Suprapubic skin (tissue), 4 donors: ENCODE measurements around the gene CENPN. TPM values are rescaled to one million over a fixed set of nuclear protein-coding genes. Genes with fewer than 3 reads are reported as not detected.

Experiments
- DNase-seq, 2 donors: peaks; one replicate each; pipeline ENCODE4 v3.0.0-alpha.2; 2019; ENCODE audit warnings: low spot score in 2 of 2
- H3K27ac ChIP-seq: fragments of 200-600 bp; sonication (generic); one replicate; pipeline ENCODE4 v1.5.1; 2019
- H3K27me3 ChIP-seq: fragments of 200-600 bp; sonication (generic); one replicate; pipeline ENCODE4 v1.5.1; 2019
- H3K36me3 ChIP-seq: fragments of 200-600 bp; sonication (generic); one replicate; pipeline ENCODE4 v1.5.1; 2019
- H3K4me1 ChIP-seq: fragments of 200-600 bp; sonication (generic); one replicate; pipeline ENCODE4 v1.5.1; 2019
- H3K4me3 ChIP-seq: fragments of 200-600 bp; sonication (generic); one replicate; pipeline ENCODE4 v1.5.1; 2019; ENCODE audit warnings: mild to moderate bottlenecking
- H3K9me3 ChIP-seq: fragments of 200-600 bp; sonication (generic); one replicate; pipeline ENCODE4 v1.5.1; 2019
- EP300 ChIP-seq: sonication (generic); formaldehyde crosslinking; IDR thresholded peaks from one replicate; pipeline ENCODE4 v1.6.1; 2017; ENCODE audit warnings: antibody characterized with exemption
- POLR2A ChIP-seq, 2 donors: fragments of 450-650 bp; IDR thresholded peaks; one replicate each; pipeline ENCODE4 v1.6.1; 2017; ENCODE audit warnings: antibody characterized with exemption in 2 of 2, mild to moderate bottlenecking in 2 of 2, moderate library complexity in 2 of 2
- POLR2AphosphoS5 ChIP-seq, 3 donors: sonication (generic); formaldehyde crosslinking; IDR thresholded peaks; one replicate each; pipeline ENCODE4 v1.6.1; 2017; ENCODE audit warnings: antibody characterized with exemption in 3 of 3
- WGBS: methylation state at CpG from one replicate; pipeline ENCODE4 v1.1.5; 2018; 5-methylcytosine and 5-hydroxymethylcytosine counted together
- total RNA-seq, 4 donors: library from RNA; depleted of rRNA; stranded (reverse); fragments of >200 nt; gene quantifications; one replicate each; pipeline ENCODE4 v1.1.0, GENCODE V29; 2016
- TF ChIP-seq, protein P1 (sequence below), 2 donors: fragments of 200-600 bp in 1 of 2; fragments of 450-650 bp in 1 of 2; sonication (generic) in 1 of 2; IDR thresholded peaks; one replicate each; pipeline ENCODE4 v1.5.1; 2016 to 2019; ENCODE audit warnings: antibody characterized with exemption in 2 of 2, mild to moderate bottlenecking in 1 of 2, moderate library complexity in 1 of 2

Gene CENPN
- total RNA-seq, 4 donors from 2014 or later = 2.5 to 7.6 (median 5.5) TPM

DNA sequence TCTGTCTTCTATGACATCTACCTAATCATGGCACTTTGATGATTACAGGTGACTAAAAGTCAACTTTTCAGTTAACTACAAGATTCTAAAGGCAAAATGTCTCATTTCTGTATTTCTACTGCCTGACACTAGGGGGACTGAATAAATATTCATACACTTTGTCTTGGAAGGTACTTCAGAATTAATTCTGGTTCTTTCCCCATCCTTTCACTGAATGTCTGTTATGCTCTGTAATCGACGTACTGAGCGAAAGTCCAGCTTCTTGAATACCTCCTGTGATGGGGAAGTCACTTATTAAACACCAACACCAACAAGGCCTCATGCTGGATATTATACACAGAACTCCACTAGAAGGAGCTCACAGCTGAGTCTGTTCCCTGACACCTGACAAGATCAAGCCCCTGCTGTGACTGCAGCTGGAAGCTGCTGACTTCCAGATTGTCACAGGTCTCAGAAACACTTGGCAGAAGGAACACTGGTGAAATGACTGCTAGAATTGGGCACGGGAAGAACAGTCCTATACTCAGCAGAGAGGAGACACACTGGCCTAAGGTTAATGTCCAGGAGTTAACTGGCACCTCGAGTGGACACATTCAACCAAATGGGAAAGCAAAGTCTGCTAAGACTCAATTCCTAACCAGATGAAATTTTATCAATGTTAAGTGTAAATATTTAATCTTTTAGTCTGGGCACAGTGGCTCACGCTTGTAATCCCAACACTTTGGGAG is 32.2 kb upstream of the CENPN start:
- no peak for DNase-seq
- WGBS = 97% methylated on average over 6 of the region's 6 CpGs
- Histone ChIP-seq H3K27me3 (no peaks in the 10 kb centered on the region), H3K4me3 (no peak overlapping the region), H3K9me3 (no peaks in the 10 kb centered on the region), H3K27ac (no peak overlapping the region), H3K4me1 (no peaks in the 10 kb centered on the region), H3K36me3 (peaks cover 17% of the 10 kb centered on the region)
- TF ChIP-seq EP300 = no peak
- TF ChIP-seq POLR2A (IDR thresholded peaks at IDR 0.05) = no peak
- TF ChIP-seq, protein P1, sequence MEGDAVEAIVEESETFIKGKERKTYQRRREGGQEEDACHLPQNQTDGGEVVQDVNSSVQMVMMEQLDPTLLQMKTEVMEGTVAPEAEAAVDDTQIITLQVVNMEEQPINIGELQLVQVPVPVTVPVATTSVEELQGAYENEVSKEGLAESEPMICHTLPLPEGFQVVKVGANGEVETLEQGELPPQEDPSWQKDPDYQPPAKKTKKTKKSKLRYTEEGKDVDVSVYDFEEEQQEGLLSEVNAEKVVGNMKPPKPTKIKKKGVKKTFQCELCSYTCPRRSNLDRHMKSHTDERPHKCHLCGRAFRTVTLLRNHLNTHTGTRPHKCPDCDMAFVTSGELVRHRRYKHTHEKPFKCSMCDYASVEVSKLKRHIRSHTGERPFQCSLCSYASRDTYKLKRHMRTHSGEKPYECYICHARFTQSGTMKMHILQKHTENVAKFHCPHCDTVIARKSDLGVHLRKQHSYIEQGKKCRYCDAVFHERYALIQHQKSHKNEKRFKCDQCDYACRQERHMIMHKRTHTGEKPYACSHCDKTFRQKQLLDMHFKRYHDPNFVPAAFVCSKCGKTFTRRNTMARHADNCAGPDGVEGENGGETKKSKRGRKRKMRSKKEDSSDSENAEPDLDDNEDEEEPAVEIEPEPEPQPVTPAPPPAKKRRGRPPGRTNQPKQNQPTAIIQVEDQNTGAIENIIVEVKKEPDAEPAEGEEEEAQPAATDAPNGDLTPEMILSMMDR (IDR thresholded peaks at IDR 0.05) = no peak
- TF ChIP-seq POLR2AphosphoS5 (IDR thresholded peaks at IDR 0.05) = no peak

GRCh38 chr16:80976946-80977345 is 30.1 kb upstream of the CENPN start:
- 94% methylated on average over 1 of the region's 1 CpG for WGBS
- peaks cover 19% of the 10 kb centered on the region for H3K36me3 ChIP-seq

GRCh38 chr16:80981103-80981502 is 25.9 kb upstream of the CENPN start:
- Histone ChIP-seq H3K4me3 (no peak overlapping the region), H3K27me3 (no peaks in the 10 kb centered on the region), H3K36me3 (peaks cover 7% of the 10 kb centered on the region), H3K27ac (no peak overlapping the region), H3K4me1 (peaks cover 8% of the 10 kb centered on the region), H3K9me3 (no peaks in the 10 kb centered on the region)
- DNase-seq = no peak
- TF ChIP-seq, protein P1 (IDR thresholded peaks at IDR 0.05) = no peak
- no peak for TF ChIP-seq POLR2A (IDR thresholded peaks at IDR 0.05)
- TF ChIP-seq EP300 = no peak
- TF ChIP-seq POLR2AphosphoS5 (IDR thresholded peaks at IDR 0.05) = no peak

More at GRCh38 chr16:80976946-80977345, 30.1 kb upstream of the CENPN start:
- no peaks in the 10 kb centered on the region for H3K9me3 ChIP-seq
- no peak overlapping the region for H3K27ac ChIP-seq
- no peak for TF ChIP-seq EP300
- TF ChIP-seq, protein P1 (IDR thresholded peaks at IDR 0.05) = no peak
- no peak for TF ChIP-seq POLR2A (IDR thresholded peaks at IDR 0.05)
- TF ChIP-seq POLR2AphosphoS5 (IDR thresholded peaks at IDR 0.05) = no peak
- H3K4me3 ChIP-seq = no peak overlapping the region
- H3K27me3 ChIP-seq = no peaks in the 10 kb centered on the region
- no peak for DNase-seq
- peaks cover 8% of the 10 kb centered on the region for H3K4me1 ChIP-seq

- Histone ChIP-seq H3K4me3 (no peak overlapping the region), H3K4me1 (peaks cover 8% of the 10 kb centered on the region), H3K9me3 (no peaks in the 10 kb centered on the region), H3K27me3 (no peaks in the 10 kb centered on the region), H3K27ac (no peak overlapping the region), H3K36me3 (peaks cover 7% of the 10 kb centered on the region)
- DNase-seq = no peak
- WGBS = 69% methylated on average over 4 of the region's 4 CpGs
- no peak for TF ChIP-seq POLR2A (IDR thresholded peaks at IDR 0.05)
- TF ChIP-seq POLR2AphosphoS5 (IDR thresholded peaks at IDR 0.05) = no peak
- TF ChIP-seq EP300 = no peak
- TF ChIP-seq, protein P1 (IDR thresholded peaks at IDR 0.05) = no peak
These were observed 24.4 kb upstream of the CENPN start for GRCh38 chr16:80982646-80983045.

DNA sequence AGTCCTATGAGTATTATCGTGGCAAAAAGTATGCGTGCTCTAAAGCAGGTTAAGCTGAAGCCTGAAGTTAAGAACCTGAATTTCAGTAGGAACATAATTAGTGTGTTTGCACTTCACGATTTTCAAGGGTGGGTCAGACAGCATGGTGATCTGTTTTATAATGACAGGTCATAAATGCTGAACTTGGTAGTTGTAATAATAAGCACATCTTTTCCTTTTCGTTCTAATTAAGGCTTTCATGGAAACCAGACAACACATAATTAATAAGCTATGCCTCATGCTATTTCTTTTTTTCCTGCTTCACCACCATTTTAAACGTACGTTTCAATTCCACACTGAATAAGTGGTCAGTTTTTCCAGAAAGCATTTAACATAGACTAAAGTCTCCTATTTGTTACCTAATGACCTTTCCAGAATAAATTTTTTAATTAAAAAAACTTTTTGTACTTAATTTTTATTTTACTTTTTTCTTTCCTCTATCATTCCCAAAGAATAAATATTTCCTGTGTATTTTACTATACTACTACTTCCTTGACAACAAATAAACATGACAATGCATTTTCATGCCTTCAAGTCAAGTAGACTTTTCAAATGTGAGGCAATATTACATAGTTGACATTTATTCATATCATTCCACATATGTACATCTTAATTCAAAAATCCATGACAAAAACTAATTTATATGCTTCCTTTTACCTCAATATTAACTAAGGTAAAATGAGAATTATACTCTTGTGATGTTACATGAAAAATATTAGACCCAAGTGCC is 22.7 kb upstream of the CENPN start:
- Histone ChIP-seq H3K4me1 (peaks cover 8% of the 10 kb centered on the region), H3K9me3 (no peaks in the 10 kb centered on the region), H3K27me3 (no peaks in the 10 kb centered on the region), H3K4me3 (no peak overlapping the region), H3K36me3 (peaks cover 7% of the 10 kb centered on the region), H3K27ac (no peak overlapping the region)
- DNase-seq = no peak
- TF ChIP-seq EP300 (no peak), POLR2AphosphoS5 (IDR thresholded peaks at IDR 0.05) (no peak), POLR2A (IDR thresholded peaks at IDR 0.05) (no peak)
- TF ChIP-seq, protein P1 (IDR thresholded peaks at IDR 0.05) = no peak
- WGBS = 81% methylated on average over 6 of the region's 6 CpGs
